Endometrial microvascular endothelial cells (primary cell): Measurements from ENCODE around the gene PCK2. TPM values are rescaled to one million over a fixed set of nuclear protein-coding genes. Genes with fewer than 3 reads are reported as not detected.

Experiments used
- in situ Hi-C: cut with HindIII; loops from 2 replicates; pipeline ENCODE4 v1.10.0; 2017; ENCODE audit warnings: low sequenced_read_pairs, low pct_unique_long_range_greater_than_20kb; ENCODE audit errors: inconsistent ontology term
- total RNA-seq: library from RNA; depleted of rRNA; stranded (reverse); fragments of >200 nt; gene quantifications from one replicate; pipeline ENCODE4 v1.2.3, GENCODE V29; 2015; ENCODE audit errors: inconsistent ontology term

PCK2 gene
- total RNA-seq, 1 donor from 2014 or later, result 15.8 TPM

- in situ Hi-C loops, result no loop called here
Measured at GRCh38 chr14:24060443-24060842, 33.7 kb upstream of the PCK2 start.

GRCh38 chr14:24060984-24061913 lies 32.9 kb upstream of the PCK2 start:
- in situ Hi-C loops, result no loop called here

GRCh38 chr14:24062216-24062980 lies 31.7 kb upstream of the PCK2 start:
- in situ Hi-C loops, result no loop called here

- in situ Hi-C loops, result no loop called here
Measured at GRCh38 chr14:24063263-24063836, 30.8 kb upstream of the PCK2 start.

- in situ Hi-C loops, result no loop called here
Measured at GRCh38 chr14:24064091-24064795, 29.9 kb upstream of the PCK2 start.

- in situ Hi-C loops, result no loop called here
Measured at GRCh38 chr14:24064856-24065255, 29.3 kb upstream of the PCK2 start.

- in situ Hi-C loops, result no loop called here
Measured at GRCh38 chr14:24065408-24065807, 28.7 kb upstream of the PCK2 start.

- in situ Hi-C loops, result no loop called here
Measured at GRCh38 chr14:24066496-24067132, 27.5 kb upstream of the PCK2 start.

GRCh38 chr14:24067133-24068082 lies 26.7 kb upstream of the PCK2 start:
- in situ Hi-C loops, result no loop called here

GRCh38 chr14:24068711-24069410 lies 25.2 kb upstream of the PCK2 start:
- in situ Hi-C loops, result no loop called here

- in situ Hi-C loops, result no loop called here
Measured at GRCh38 chr14:24069411-24069735, 24.7 kb upstream of the PCK2 start.

GRCh38 chr14:24070285-24071143 lies 23.6 kb upstream of the PCK2 start:
- in situ Hi-C loops, result no loop called here

- in situ Hi-C loops, result no loop called here
Measured at GRCh38 chr14:24071144-24071697, 22.9 kb upstream of the PCK2 start, which contains the start of gene CPNE6. Gene CPNE6, plus strand, starts transcription at chr14:24071562. Its CDS starts 1,375 bp downstream, at chr14:24072937.

- in situ Hi-C loops, result no loop called here
Measured at GRCh38 chr14:24071836-24072430, 22.2 kb upstream of the PCK2 start.

- in situ Hi-C loops, result no loop called here
Measured at GRCh38 chr14:24072436-24072835, 21.7 kb upstream of the PCK2 start.
